Suprapubic skin (tissue), 4 donors: ENCODE results near the gene FARS2.

Experiments
- POLR2A ChIP-seq, 2 donors: fragments of 450-650 bp; IDR thresholded peaks; one replicate each; pipeline ENCODE4 v1.6.1; 2017; ENCODE audit warnings: antibody characterized with exemption in 2 of 2, mild to moderate bottlenecking in 2 of 2, moderate library complexity in 2 of 2
- POLR2AphosphoS5 ChIP-seq, 3 donors: sonication (generic); formaldehyde crosslinking; IDR thresholded peaks; one replicate each; pipeline ENCODE4 v1.6.1; 2017; ENCODE audit warnings: antibody characterized with exemption in 3 of 3
- TF ChIP-seq, protein P1 (sequence below), 2 donors: fragments of 200-600 bp in 1 of 2; fragments of 450-650 bp in 1 of 2; sonication (generic) in 1 of 2; IDR thresholded peaks; one replicate each; pipeline ENCODE4 v1.5.1; 2016 to 2019; ENCODE audit warnings: antibody characterized with exemption in 2 of 2, mild to moderate bottlenecking in 1 of 2, moderate library complexity in 1 of 2

DNA sequence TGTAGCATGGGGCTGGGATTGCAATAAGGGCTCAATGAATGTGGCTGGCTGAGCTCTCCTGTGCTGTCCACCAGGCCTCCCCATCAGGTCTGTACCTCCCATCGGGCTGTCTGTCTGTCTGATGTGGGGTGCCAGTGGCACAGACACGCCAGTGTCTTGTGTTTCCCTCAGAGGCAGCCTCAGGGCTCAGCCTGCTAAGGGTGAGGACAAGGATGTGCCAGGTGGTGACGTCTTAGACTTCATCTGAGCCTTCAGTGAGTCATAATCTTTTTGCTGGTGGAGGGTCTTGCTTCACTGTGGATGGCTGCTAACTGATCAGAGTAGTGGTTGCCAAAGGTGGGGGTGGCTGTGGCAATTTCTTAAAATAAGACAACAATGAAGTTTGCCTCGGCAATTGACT lies 550.7 kb downstream of the FARS2 start:
- TF ChIP-seq, protein P1, sequence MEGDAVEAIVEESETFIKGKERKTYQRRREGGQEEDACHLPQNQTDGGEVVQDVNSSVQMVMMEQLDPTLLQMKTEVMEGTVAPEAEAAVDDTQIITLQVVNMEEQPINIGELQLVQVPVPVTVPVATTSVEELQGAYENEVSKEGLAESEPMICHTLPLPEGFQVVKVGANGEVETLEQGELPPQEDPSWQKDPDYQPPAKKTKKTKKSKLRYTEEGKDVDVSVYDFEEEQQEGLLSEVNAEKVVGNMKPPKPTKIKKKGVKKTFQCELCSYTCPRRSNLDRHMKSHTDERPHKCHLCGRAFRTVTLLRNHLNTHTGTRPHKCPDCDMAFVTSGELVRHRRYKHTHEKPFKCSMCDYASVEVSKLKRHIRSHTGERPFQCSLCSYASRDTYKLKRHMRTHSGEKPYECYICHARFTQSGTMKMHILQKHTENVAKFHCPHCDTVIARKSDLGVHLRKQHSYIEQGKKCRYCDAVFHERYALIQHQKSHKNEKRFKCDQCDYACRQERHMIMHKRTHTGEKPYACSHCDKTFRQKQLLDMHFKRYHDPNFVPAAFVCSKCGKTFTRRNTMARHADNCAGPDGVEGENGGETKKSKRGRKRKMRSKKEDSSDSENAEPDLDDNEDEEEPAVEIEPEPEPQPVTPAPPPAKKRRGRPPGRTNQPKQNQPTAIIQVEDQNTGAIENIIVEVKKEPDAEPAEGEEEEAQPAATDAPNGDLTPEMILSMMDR (IDR thresholded peaks at IDR 0.05), result no peak
- TF ChIP-seq POLR2AphosphoS5 (IDR thresholded peaks at IDR 0.05) (no peak), POLR2A (IDR thresholded peaks at IDR 0.05) (no peak)
